ENCODE data around the gene IGF2BP1.

Gene IGF2BP1

GRCh38 chr17:49028271-49028670 lies 31.1 kb downstream of the IGF2BP1 start:
- in situ Hi-C loops (cut with HindIII; ENCODE audit: low sequenced_read_pairs): no loop called here
- DNase-seq (ENCODE audit: low read depth): no peak
- TF ChIP-seq CTCF (IDR thresholded peaks at IDR 0.05; ENCODE audit: low read depth, low read length, missing control alignments): no peak
- H3K4me3 ChIP-seq (ENCODE audit: low read depth, low read length): no peak overlapping the region

- peak; percentile 62 for DNase-seq (ENCODE audit: low read depth)
- no peak for TF ChIP-seq CTCF (IDR thresholded peaks at IDR 0.05; ENCODE audit: low read depth, low read length, missing control alignments)
- in situ Hi-C loops (cut with HindIII; ENCODE audit: low sequenced_read_pairs): no loop called here
- H3K4me3 ChIP-seq (ENCODE audit: low read depth, low read length): no peak overlapping the region
Observed at GRCh38 chr17:49029801-49030200, 32.6 kb downstream of the IGF2BP1 start.

- TF ChIP-seq CTCF (IDR thresholded peaks at IDR 0.05; ENCODE audit: low read depth, low read length, missing control alignments): peak; percentile 79
- H3K4me3 ChIP-seq (ENCODE audit: low read depth, low read length): no peak overlapping the region
- peak; percentile 79 for DNase-seq (ENCODE audit: low read depth)
- in situ Hi-C loops (cut with HindIII; ENCODE audit: low sequenced_read_pairs): no loop called here
Observed at GRCh38 chr17:49031965-49032928, 35.1 kb downstream of the IGF2BP1 start.

- peak; percentile 85 for TF ChIP-seq CTCF (IDR thresholded peaks at IDR 0.05; ENCODE audit: low read depth, low read length, missing control alignments)
- no peak for DNase-seq (ENCODE audit: low read depth)
- in situ Hi-C loops (cut with HindIII; ENCODE audit: low sequenced_read_pairs): no loop called here
- no peak overlapping the region for H3K4me3 ChIP-seq (ENCODE audit: low read depth, low read length)
Observed at GRCh38 chr17:49035470-49036269, 38.5 kb downstream of the IGF2BP1 start.

GRCh38 chr17:49036270-49036626 lies 39.1 kb downstream of the IGF2BP1 start:
- no peak for TF ChIP-seq CTCF (IDR thresholded peaks at IDR 0.05; ENCODE audit: low read depth, low read length, missing control alignments)
- H3K4me3 ChIP-seq (ENCODE audit: low read depth, low read length): no peak overlapping the region
- in situ Hi-C loops (cut with HindIII; ENCODE audit: low sequenced_read_pairs): no loop called here
- no peak for DNase-seq (ENCODE audit: low read depth)

GRCh38 chr17:49038138-49038537 lies 41.0 kb downstream of the IGF2BP1 start:
- DNase-seq (ENCODE audit: low read depth): no peak
- TF ChIP-seq CTCF (IDR thresholded peaks at IDR 0.05; ENCODE audit: low read depth, low read length, missing control alignments): no peak
- in situ Hi-C loops (cut with HindIII; ENCODE audit: low sequenced_read_pairs): no loop called here
- no peak overlapping the region for H3K4me3 ChIP-seq (ENCODE audit: low read depth, low read length)
